Measurements from ENCODE around the gene NPPA. TPM values are rescaled to one million over a fixed set of nuclear protein-coding genes. Genes with fewer than 3 reads are reported as not detected.

NPPA gene
- total RNA-seq, 1 experiment from 2014 or later = not detected

GRCh38 chr1:11835441-11836225, 11.9 kb downstream of the NPPA start:
- no peak overlapping the region for H3K4ac ChIP-seq (ENCODE audit: low read depth, low read length)
- H3K56ac ChIP-seq (ENCODE audit: insufficient read length, low read depth, low read length) = no peak overlapping the region
- no peaks in the 10 kb centered on the region for H3K79me2 ChIP-seq (ENCODE audit: insufficient read depth, low read length)
- no peak overlapping the region for H4K91ac ChIP-seq (ENCODE audit: insufficient read length, low read depth, low read length)
- no peak overlapping the region for H3K18ac ChIP-seq (ENCODE audit: insufficient read length, low read depth, low read length)
- no peaks in the 10 kb centered on the region for H3K4me1 ChIP-seq (ENCODE audit: insufficient read depth, low read length)
- no peak overlapping the region for H4K5ac ChIP-seq (ENCODE audit: insufficient read length, low read depth, low read length)
- Mint-ChIP-seq H3K4me3 (no peak overlapping the region), H3K27ac (peak overlapping the region in 1 of 3 experiments; percentile 17; a peak in 1 of 7 replicates), H3K9me3 (no peaks in the 10 kb centered on the region), H3K4me1 (no peaks in the 10 kb centered on the region), H3K27me3 (ENCODE audit: low read depth) (no peaks in the 10 kb centered on the region), H3K36me3 (ENCODE audit: insufficient read depth in 1 of 3, low read depth in 3 of 3) (peaks cover 32 to 93% (median 68%) of the 10 kb centered on the region in 3 experiments; a peak in 6 of 7 replicates)
- H3K79me1 ChIP-seq (ENCODE audit: insufficient read depth, low read depth, low read length, poor library complexity, severe bottlenecking) = no peaks in the 10 kb centered on the region
- H3K23ac ChIP-seq (ENCODE audit: insufficient read length, low read depth, low read length) = no peak overlapping the region
- H2AK5ac ChIP-seq (ENCODE audit: insufficient read length, low read length) = no peak overlapping the region
- WGBS (ENCODE audit: extremely low coverage, insufficient read length, low lambda C conversion rate) = no CpG with 5 or more reads among the region's 28 CpGs
- H2BK120ac ChIP-seq (ENCODE audit: low read depth, low read length, poor library complexity, severe bottlenecking) = no peak overlapping the region
- H3K9ac ChIP-seq (ENCODE audit: extremely low read depth, insufficient read length, low read length) = no peak overlapping the region
- H2BK12ac ChIP-seq (ENCODE audit: insufficient read length, low read depth, low read length) = no peak overlapping the region
- H3K23me2 ChIP-seq (ENCODE audit: insufficient read length, low read depth, low read length, poor library complexity, severe bottlenecking) = no peaks in the 10 kb centered on the region
- no peak overlapping the region for H2BK20ac ChIP-seq (ENCODE audit: low read depth, low read length, poor library complexity, severe bottlenecking)
- no peak for DNase-seq
- H2BK15ac ChIP-seq (ENCODE audit: low read depth, low read length) = no peak overlapping the region
- H3T11ph ChIP-seq (ENCODE audit: low read length) = no peak overlapping the region
- H3K4me2 ChIP-seq (ENCODE audit: insufficient read depth, insufficient read length, low read length) = no peak overlapping the region
- H3K27ac ChIP-seq (ENCODE audit: insufficient read length, low read depth, low read length) = no peak overlapping the region
- H4K20me1 ChIP-seq (ENCODE audit: control insufficient read depth, insufficient read depth, insufficient read length) = no peaks in the 10 kb centered on the region
- no peaks in the 10 kb centered on the region for H3K27me3 ChIP-seq (ENCODE audit: insufficient read depth, low read length)
- H2AFZ ChIP-seq (ENCODE audit: low read length) = no peak overlapping the region
- TF ChIP-seq, protein P1, sequence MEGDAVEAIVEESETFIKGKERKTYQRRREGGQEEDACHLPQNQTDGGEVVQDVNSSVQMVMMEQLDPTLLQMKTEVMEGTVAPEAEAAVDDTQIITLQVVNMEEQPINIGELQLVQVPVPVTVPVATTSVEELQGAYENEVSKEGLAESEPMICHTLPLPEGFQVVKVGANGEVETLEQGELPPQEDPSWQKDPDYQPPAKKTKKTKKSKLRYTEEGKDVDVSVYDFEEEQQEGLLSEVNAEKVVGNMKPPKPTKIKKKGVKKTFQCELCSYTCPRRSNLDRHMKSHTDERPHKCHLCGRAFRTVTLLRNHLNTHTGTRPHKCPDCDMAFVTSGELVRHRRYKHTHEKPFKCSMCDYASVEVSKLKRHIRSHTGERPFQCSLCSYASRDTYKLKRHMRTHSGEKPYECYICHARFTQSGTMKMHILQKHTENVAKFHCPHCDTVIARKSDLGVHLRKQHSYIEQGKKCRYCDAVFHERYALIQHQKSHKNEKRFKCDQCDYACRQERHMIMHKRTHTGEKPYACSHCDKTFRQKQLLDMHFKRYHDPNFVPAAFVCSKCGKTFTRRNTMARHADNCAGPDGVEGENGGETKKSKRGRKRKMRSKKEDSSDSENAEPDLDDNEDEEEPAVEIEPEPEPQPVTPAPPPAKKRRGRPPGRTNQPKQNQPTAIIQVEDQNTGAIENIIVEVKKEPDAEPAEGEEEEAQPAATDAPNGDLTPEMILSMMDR (conservative IDR thresholded peaks at IDR 0.05) = no peak
- H2BK5ac ChIP-seq (ENCODE audit: insufficient read length, low read length) = no peak overlapping the region
- H4K8ac ChIP-seq (replicated peaks; ENCODE audit: insufficient read length, low read depth, low read length) = no peak overlapping the region
- no peaks in the 10 kb centered on the region for H3K9me3 ChIP-seq (ENCODE audit: control insufficient read depth, low read depth, low read length)
- no peak overlapping the region for H3K14ac ChIP-seq (ENCODE audit: insufficient read depth, low read length)

Measured in H9 (cell line).